OCI-LY7 (cell line): ENCODE data around the gene STUM. TPM values are rescaled to one million over a fixed set of nuclear protein-coding genes. Genes with fewer than 3 reads are reported as not detected.

Experiments used
- BruUV-seq: library from RNA; stranded (reverse); fragments of 400-500 nt; replicated peaks from 2 replicates; lab custom pipeline; 2021; lab: Mats Ljungman, UMichigan
- CTCF ChIA-PET: fragments of 300-600 bp; sonication (Branson Sonifier 250); formaldehyde crosslinking; loops from one replicate; lab custom pipeline; 2022; ENCODE audit warnings: antibody characterized with exemption; ENCODE audit not compliant: unreplicated experiment; lab: Charles Lee
- POLR2A ChIA-PET: fragments of 300-600 bp; sonication (Branson Sonifier 250); formaldehyde crosslinking; loops from one replicate; lab custom pipeline; 2022; ENCODE audit warnings: antibody characterized with exemption; lab: Charles Lee
- DNase-seq: peaks from one replicate; pipeline ENCODE4 v3.0.0-alpha.2; 2015; ENCODE audit warnings: low spot score
- H2AFZ ChIP-seq: fragments of 200-600 bp; sonication (generic), shearing (Covaris generic); 2 replicates; pipeline ENCODE4 v1.6.1; 2014; ENCODE audit warnings: mild to moderate bottlenecking, antibody characterized with exemption, low read length, moderate library complexity
- H3K27ac ChIP-seq: fragments of 200-600 bp; sonication (generic); 2 replicates; pipeline ENCODE4 v1.5.1; 2014; ENCODE audit warnings: mixed run types, low read depth, mild to moderate bottlenecking, moderate library complexity, low read length, inconsistent platforms; ENCODE audit not compliant: poor library complexity, severe bottlenecking
- H3K36me3 ChIP-seq: fragments of 200-600 bp; sonication (generic); 2 replicates; pipeline ENCODE4 v1.6.1; 2014; ENCODE audit warnings: mild to moderate bottlenecking, antibody characterized with exemption, low read length, moderate library complexity, mixed read lengths; ENCODE audit not compliant: insufficient read depth
- H3K4me1 ChIP-seq: fragments of 200-600 bp; sonication (generic); 2 replicates; pipeline ENCODE4 v1.5.1; 2014; ENCODE audit warnings: mild to moderate bottlenecking, low read length; ENCODE audit not compliant: insufficient read depth, poor library complexity, severe bottlenecking
- H3K4me2 ChIP-seq: fragments of 200-600 bp; sonication (generic); 2 replicates; pipeline ENCODE4 v1.6.1; 2014; ENCODE audit warnings: mild to moderate bottlenecking, low read length
- H3K4me3 ChIP-seq: fragments of 200-600 bp; sonication (generic); 2 replicates; pipeline ENCODE4 v1.5.1; 2014; ENCODE audit warnings: mild to moderate bottlenecking, low read depth, low read length; ENCODE audit not compliant: poor library complexity, severe bottlenecking
- H3K79me2 ChIP-seq: fragments of 200-600 bp; sonication (generic); 2 replicates; pipeline ENCODE4 v1.6.1; 2016; ENCODE audit warnings: low read depth, mild to moderate bottlenecking, low read length, moderate library complexity, mixed read lengths; ENCODE audit not compliant: insufficient read depth
- H3K9me2 ChIP-seq: fragments of 200-600 bp; sonication (generic); 2 replicates; pipeline ENCODE4 v1.6.1; 2016; ENCODE audit warnings: mild to moderate bottlenecking, low read length, mixed read lengths; ENCODE audit not compliant: insufficient read depth
- H3K9me3 ChIP-seq: fragments of 200-600 bp; sonication (generic); 2 replicates; pipeline ENCODE4 v1.6.1; 2014; ENCODE audit warnings: mild to moderate bottlenecking, mixed run types, low read length, mixed read lengths
- H4K20me1 ChIP-seq: fragments of 200-600 bp; sonication (generic); 2 replicates; pipeline ENCODE4 v1.6.1; 2014; ENCODE audit warnings: mild to moderate bottlenecking, antibody characterized with exemption, low read length, moderate library complexity, mixed read lengths; ENCODE audit not compliant: insufficient read depth
- CTCF ChIP-seq: fragments of 200-600 bp; sonication (generic); conservative IDR thresholded peaks from 2 replicates; pipeline ENCODE4 v1.5.1; 2014; ENCODE audit warnings: mild to moderate bottlenecking, antibody characterized with exemption, low read length, moderate library complexity, mixed read lengths
- EZH2phosphoT487 ChIP-seq: fragments of 200-600 bp; sonication (generic); IDR thresholded peaks from 2 replicates; pipeline ENCODE4 v1.6.1; 2018; ENCODE audit warnings: low read depth, borderline replicate concordance, mild to moderate bottlenecking, mixed run types, antibody characterized with exemption, low read length, moderate library complexity, mixed read lengths
- intact Hi-C: fragments of 100-400 bp; cut with micrococcal nuclease; formaldehyde crosslinking; loops from one replicate; pipeline ENCODE4 v1.10.0; 2022; ENCODE audit not compliant: unreplicated experiment
- total RNA-seq, 2 experiments: library from RNA; depleted of rRNA in 1 of 2; stranded (reverse); fragments of >200 nt in 1 of 2; shearing (Covaris generic) in 1 of 2; gene quantifications; 2 replicates each; pipeline ENCODE4 v1.2.3, GENCODE V29; 2014 to 2022

STUM gene
- total RNA-seq, 2 experiments from 2014 or later: not detected

DNA sequence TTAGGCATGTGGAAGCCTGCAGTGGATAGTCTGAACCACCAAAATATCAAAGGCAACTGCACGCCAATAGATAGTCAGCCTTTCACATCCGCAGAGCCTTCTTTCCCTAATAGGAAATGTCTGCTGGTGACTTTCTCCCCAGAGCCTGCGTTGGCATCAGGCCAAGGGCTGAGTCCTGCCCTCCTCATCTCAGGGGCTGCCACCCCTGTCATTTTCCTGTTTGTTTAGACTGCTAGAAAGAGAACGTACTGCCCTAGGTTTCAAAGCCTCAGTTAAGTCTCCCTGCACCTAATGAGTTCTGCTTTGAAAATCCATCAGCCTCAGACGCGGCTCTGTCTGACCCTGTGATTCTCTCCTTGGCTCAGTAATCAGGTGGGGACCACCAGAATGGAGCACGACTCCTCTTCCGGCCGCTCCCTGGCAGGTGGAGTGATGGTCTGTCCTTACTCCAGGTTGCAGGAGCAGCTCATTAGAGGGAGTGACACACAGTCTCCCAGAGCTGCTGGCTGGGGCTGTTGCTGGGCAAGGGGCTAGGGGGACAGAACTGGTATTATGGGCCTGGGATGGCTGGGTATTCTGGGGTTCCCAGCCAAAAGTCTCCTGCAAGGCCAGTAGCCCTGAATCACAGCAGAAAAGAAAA is 27.3 kb downstream of the STUM start:
- Histone ChIP-seq H3K9me3 (no peaks in the 10 kb centered on the region), H3K79me2 (no peaks in the 10 kb centered on the region), H3K36me3 (no peaks in the 10 kb centered on the region), H4K20me1 (no peaks in the 10 kb centered on the region), H3K4me2 (no peak overlapping the region), H2AFZ (no peak overlapping the region), H3K4me1 (no peaks in the 10 kb centered on the region), H3K9me2 (no peaks in the 10 kb centered on the region), H3K4me3 (no peak overlapping the region), H3K27ac (no peak overlapping the region)
- intact Hi-C loops: no loop called here
- TF ChIP-seq EZH2phosphoT487 (no peak), CTCF (no peak)
- POLR2A ChIA-PET: no interaction called here
- CTCF ChIA-PET: no interaction called here
- BruUV-seq: no TSS peak
- no peak for DNase-seq

GRCh38 chr1:226576601-226577000 is 28.0 kb downstream of the STUM start:
- no peak overlapping the region for H3K4me2 ChIP-seq
- intact Hi-C loops: no loop called here
- H3K9me2 ChIP-seq: no peaks in the 10 kb centered on the region
- no peaks in the 10 kb centered on the region for H3K4me1 ChIP-seq
- no peak for DNase-seq
- ChIA-PET POLR2A (no interaction called here), CTCF (interaction anchor here (0.5 kb wide), 2 partner anchors 1482 to 1828 kb away, joined by 3 to 4 read pairs; no protein-coding TSS in a partner anchor)
- no TSS peak for BruUV-seq
- H3K79me2 ChIP-seq: no peaks in the 10 kb centered on the region
- H2AFZ ChIP-seq: no peak overlapping the region
- H3K9me3 ChIP-seq: no peaks in the 10 kb centered on the region
- H3K27ac ChIP-seq: no peak overlapping the region
- no peak overlapping the region for H3K4me3 ChIP-seq
- H3K36me3 ChIP-seq: no peaks in the 10 kb centered on the region
- no peak for TF ChIP-seq CTCF
- TF ChIP-seq EZH2phosphoT487: no peak
- no peaks in the 10 kb centered on the region for H4K20me1 ChIP-seq
